Stimulated activated CD8-positive, alpha-beta memory T cell treated with anti-CD3 and anti-CD28 coated beads, Interleukin-12 subunit alpha, Interleukin-12 subunit beta, amount 100 ng/mL, for 1 hour (primary cell): ENCODE measurements around the gene CUL4B.
"Not testable (repeated sequence)": the region's sequence is repeated elsewhere in the genome, so short reads cannot be mapped to it uniquely, and the experiment has no call there.

ENCODE experiments used
- DNase-seq: peaks from one replicate; pipeline ENCODE4 v3.0.0-alpha.2; 2020; ENCODE audit warnings: low read depth

Gene CUL4B

GRCh38 chrX:120522820-120523219 lies 37.9 kb downstream of the CUL4B start:
- no peak for DNase-seq

GRCh38 chrX:120517936-120518335 lies 42.8 kb downstream of the CUL4B start:
- DNase-seq, result no peak

- DNase-seq, result no peak
Measured at GRCh38 chrX:120514236-120514635, 46.5 kb downstream of the CUL4B start.

GRCh38 chrX:120512627-120513026 lies 48.1 kb downstream of the CUL4B start:
- DNase-seq, result no peak

GRCh38 chrX:120512222-120512621 lies 48.5 kb downstream of the CUL4B start:
- DNase-seq, result no peak

GRCh38 chrX:120504569-120504968 lies 56.2 kb downstream of the CUL4B start:
- no peak for DNase-seq

GRCh38 chrX:120499301-120500072 lies 61.3 kb downstream of the CUL4B start:
- no peak for DNase-seq

GRCh38 chrX:120490119-120490518 lies 70.6 kb downstream of the CUL4B start:
- DNase-seq, result not testable (repeated sequence)

GRCh38 chrX:120486786-120487185 lies 74.0 kb downstream of the CUL4B start:
- no peak for DNase-seq

- no peak for DNase-seq
Measured at GRCh38 chrX:120485638-120486520, 74.9 kb downstream of the CUL4B start.

GRCh38 chrX:120485315-120485637 lies 75.5 kb downstream of the CUL4B start:
- no peak for DNase-seq

- DNase-seq, result no peak
Measured at GRCh38 chrX:120477453-120477852, 83.3 kb downstream of the CUL4B start.

- DNase-seq, result no peak
Measured at GRCh38 chrX:120476714-120477113, 84.0 kb downstream of the CUL4B start.

- not testable (repeated sequence) for DNase-seq
Measured at GRCh38 chrX:120475447-120475846, 85.3 kb downstream of the CUL4B start.
